GM12875 (cell line): ENCODE results near the gene MBP.
A peak's percentile ranks its signal among the peaks of the same experiment; 100 is the strongest.

Experiments used
- H3K4me3 ChIP-seq: one replicate; pipeline ENCODE4 v1.5.1; 2011; ENCODE audit warnings: low read depth, low read length, control low read depth
- TF ChIP-seq, protein P1 (sequence below): IDR thresholded peaks from 2 replicates; pipeline ENCODE4 v1.5.1; 2011; ENCODE audit warnings: low read depth, mild to moderate bottlenecking, control low read depth, inconsistent platforms, low read length, moderate library complexity, borderline replicate concordance; ENCODE audit not compliant: insufficient read depth

MBP gene

GRCh38 chr18:77068321-77069312 lies 64.0 kb downstream of the MBP start:
- no peak overlapping the region for H3K4me3 ChIP-seq
- TF ChIP-seq, protein P1, sequence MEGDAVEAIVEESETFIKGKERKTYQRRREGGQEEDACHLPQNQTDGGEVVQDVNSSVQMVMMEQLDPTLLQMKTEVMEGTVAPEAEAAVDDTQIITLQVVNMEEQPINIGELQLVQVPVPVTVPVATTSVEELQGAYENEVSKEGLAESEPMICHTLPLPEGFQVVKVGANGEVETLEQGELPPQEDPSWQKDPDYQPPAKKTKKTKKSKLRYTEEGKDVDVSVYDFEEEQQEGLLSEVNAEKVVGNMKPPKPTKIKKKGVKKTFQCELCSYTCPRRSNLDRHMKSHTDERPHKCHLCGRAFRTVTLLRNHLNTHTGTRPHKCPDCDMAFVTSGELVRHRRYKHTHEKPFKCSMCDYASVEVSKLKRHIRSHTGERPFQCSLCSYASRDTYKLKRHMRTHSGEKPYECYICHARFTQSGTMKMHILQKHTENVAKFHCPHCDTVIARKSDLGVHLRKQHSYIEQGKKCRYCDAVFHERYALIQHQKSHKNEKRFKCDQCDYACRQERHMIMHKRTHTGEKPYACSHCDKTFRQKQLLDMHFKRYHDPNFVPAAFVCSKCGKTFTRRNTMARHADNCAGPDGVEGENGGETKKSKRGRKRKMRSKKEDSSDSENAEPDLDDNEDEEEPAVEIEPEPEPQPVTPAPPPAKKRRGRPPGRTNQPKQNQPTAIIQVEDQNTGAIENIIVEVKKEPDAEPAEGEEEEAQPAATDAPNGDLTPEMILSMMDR: no peak

DNA sequence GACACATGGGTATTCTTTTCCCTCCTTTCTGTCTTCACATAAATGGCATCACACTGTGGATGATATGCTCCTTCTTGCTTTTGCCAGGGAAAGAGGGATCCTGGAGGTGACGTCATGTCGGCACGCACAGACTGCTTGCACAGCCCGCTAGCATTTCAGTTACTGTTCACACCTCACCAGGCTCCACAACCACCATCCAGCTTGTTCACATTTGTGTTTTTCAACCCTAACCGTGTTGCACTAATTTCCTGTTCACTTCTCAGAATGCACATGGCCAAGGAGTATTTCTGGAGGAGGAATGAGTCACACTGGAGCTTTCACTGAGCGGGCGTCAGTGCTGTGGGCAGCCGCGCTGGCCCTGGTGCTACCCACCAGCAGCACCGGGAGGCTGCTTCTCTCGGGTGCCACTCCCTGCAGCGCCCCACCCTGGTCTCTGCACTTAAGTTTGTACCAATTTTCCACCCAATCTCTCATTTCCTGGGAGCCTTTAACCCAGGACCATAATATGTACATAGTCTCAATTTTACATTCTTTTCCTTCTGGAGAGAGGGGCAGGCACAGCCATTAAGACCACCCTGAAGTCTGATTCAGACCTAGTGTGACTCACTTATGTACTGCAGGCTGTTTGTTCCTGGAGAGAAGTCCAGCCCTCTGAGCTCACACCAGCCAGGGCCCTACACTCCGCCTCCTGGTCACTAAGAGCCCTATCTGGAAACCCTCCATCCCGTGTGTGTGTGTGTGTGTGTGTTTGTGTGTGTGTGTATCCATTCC lies 65.1 kb downstream of the MBP start:
- TF ChIP-seq, protein P1: peak; percentile 7; the same call in 1 of the 2 replicates
- H3K4me3 ChIP-seq: no peak overlapping the region

DNA sequence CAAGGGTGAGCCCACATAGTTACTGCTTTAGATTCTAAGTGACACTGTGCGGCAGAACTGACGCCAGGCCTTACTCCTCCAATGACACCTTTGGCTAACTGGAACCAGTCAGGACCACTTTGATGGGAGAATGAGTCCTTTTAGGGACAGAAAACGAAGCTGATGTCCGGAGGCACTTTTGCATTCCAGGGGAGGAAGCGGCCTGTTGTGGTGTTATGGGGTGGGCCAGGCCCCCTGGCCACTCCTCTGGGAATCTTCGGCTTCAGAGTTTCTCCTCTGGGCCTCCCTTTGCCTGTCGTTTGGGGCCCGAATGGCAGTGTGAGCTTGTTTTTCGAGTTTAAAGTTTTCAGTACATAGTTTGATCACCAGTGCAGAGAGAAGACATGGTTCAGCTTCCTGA lies 65.9 kb downstream of the MBP start:
- no peak overlapping the region for H3K4me3 ChIP-seq
- TF ChIP-seq, protein P1: no peak

DNA sequence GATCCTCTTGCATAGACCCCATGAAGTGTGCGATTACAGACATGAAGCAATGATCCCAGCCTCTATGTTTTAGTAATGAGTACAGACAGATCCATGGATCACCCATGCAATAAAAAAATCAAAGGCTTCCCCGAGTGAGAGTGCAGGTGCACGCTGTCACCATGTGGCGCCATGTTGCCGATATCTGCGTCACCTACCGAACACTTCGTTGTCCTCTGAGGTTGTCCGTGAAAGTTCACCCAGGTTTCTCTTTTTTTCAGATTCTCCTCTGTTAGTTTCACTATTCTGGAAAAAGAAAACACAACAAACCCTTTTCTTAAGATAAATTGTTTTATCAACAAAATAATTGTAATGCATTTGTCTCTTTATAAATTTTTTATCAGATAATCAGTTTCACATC lies 66.5 kb downstream of the MBP start:
- TF ChIP-seq, protein P1: no peak
- no peak overlapping the region for H3K4me3 ChIP-seq

- H3K4me3 ChIP-seq: no peak overlapping the region
- TF ChIP-seq, protein P1: no peak
Observed at GRCh38 chr18:77065221-77065981, 67.2 kb downstream of the MBP start.

DNA sequence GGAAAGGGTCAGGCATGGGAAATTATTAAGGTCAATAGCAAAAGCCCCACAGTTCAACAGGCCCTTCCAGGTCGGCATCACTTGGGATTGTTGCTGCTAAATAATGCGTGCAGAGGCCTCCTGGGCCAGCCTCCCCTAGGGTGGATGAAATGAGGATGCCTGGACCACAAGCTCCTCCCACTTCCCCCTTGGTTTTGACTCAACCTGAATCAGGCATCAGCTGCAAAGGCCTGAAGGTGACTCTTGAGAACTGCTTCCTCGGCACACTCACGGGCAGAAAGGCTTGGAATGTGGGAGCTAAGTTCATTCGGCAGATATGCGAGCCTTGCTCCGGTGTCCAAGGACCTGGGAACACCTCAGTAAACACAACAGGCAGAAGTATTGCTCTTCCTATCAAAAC lies 69.3 kb downstream of the MBP start:
- no peak overlapping the region for H3K4me3 ChIP-seq
- TF ChIP-seq, protein P1: no peak
